GM20431 (cell line): Measurements from ENCODE around the gene LRRC57.

Experiments used
- in situ Hi-C: fragments of 300-500 bp; cut with MseI, MboI; formaldehyde crosslinking; loops from one replicate; pipeline ENCODE4 v1.15.0; 2020; ENCODE audit warnings: low sequenced_read_pairs; ENCODE audit not compliant: unreplicated experiment

Gene LRRC57

DNA sequence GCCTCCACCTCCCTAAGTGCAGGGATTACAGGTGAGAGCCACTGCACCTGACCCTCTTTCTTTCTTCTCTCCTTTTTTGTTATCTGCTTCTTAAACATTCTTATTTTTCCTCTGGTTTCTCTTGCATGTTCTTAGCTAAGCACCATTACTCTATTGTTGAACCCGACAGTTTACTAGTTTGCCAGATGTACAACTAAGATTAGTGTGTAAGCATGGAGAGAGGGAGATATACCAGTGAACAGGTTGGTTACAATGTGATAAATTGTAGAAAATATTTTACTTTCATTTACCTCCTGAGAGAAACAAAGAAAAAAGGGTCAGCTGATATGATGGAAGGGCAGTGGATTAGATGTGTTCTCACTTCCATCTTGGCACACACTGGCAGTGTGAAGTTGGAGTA is 5.0 kb upstream of the LRRC57 start:
- in situ Hi-C loops: no loop called here

DNA sequence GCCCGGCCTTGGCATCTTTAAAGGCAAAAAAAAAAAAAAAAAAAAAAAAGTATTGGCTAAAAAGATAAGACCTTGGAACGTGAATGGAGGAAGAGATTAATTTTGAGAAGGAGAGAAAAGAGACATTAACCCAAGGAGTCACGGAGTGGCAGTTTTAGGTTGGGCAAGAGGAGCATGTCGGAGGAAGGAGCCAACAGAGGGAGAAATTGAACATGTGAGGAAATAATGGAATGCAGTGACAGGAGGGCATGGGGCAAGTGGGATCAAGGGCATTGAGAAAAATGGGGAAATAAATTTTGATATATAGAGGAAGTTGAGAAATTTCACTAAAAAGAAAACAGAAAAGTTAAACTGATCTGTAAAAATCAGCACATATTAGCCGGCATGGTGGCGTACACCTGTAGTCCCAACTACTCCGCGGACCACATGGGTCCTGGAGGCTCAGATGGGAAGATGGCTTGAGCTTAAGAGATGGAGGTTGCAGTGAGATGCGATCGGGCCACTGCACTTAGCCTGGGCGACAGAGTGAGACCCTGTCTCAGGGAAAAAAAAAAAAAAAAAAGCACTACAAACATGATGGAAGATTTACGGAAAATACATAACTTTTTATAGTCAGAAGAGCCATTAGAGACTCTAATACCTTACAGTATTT is 1.3 kb upstream of the LRRC57 start:
- in situ Hi-C loops: no loop called here

DNA sequence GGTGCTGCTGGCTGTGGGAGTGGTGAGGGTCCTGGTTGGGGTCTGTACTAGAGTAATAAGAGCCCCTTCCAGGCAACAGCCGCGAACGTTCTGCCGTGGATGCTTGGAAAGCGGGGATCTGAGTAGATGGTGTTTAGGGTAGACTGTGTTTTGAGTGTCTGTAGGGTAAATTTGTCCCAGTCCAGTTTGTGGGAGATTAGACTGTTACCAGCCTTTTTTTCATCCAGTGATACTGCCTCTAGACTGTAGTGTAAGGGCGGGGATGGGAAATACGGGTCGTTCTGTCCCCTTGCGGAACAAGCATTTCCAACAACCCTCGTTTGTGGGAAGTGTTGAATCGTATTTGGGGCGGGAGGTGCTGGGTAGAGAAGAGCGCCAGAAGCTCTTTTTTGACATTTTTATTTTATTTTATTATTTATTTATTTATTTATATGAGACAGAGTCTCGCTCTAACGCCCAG is 469 bp upstream of the LRRC57 start:
- in situ Hi-C loops: no loop called here

- in situ Hi-C loops: no loop called here
These were observed 710 bp downstream of the LRRC57 start for GRCh38 chr15:42547918-42548248.

DNA sequence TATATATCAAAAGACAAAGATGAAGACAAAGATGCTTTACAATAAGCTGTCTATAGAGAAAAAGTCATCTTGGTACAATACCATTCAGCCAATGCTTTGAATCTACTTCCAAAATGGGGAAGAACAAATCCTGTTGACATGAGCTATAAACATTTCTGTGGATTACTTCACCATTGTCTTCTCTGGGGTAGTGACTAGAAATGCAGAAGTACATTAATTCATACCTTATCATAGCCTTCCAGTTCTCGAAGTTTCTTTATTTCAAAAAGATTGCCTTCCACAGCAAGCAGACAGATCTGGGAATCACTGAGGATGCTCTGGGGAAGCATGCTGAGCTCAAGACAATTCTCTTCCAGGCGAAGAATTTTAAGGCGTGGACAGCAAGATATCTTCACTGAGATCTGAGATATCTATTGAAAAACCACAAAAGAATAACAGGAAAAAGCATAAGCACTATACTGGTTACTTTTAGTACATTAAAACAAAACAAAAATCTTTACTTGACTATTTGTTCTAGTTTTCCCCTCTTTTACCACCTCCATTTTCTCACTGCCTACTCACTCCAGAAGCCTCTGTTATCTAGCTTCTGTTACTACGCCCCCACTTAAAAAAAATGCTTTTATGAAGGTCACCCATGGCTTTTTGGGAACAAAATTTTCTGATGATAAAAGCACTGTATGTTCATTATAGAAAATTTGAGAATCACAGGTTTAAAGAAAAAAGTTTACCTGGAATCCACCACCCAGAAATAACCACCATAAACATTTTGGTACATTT is 3.6 kb downstream of the LRRC57 start:
- in situ Hi-C loops: no loop called here

DNA sequence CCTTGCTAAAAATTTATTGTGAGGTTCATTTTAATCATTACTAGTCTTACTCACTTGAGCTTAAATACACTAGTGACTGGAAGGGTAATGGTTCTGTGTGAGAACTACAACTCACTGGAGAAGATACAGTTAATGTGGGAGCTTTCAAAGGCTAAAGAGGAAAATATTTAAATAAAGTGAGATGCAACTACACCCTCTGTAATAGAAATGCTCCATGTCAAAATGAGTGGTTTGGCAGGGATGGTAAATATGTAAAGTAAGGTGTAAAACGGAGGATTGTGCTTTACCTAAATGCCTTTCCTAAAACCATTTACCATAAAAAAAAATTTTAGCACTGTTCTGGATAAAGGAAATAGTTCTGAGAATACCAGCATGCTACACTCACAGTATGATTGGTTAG is 15.3 kb downstream of the LRRC57 start:
- in situ Hi-C loops: no loop called here

DNA sequence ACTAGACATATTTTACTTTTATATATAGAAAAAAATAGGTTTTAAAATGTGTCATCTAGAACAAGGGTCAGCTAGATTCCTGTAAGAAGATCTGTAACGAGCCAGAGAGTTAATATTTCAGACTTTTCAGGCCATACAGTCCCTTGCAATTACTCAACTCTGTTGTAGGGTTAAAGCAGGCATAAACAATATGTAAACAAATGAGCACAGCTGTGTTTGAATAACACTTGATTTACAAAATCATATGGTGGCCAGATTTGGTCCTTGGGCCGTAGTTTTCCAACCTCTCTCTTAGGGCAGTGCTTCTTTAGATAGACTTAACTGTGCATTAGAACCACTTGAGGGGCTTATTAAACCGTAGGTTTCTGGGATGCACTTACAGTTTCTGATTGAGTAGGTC is 19.6 kb downstream of the LRRC57 start:
- in situ Hi-C loops: no loop called here

DNA sequence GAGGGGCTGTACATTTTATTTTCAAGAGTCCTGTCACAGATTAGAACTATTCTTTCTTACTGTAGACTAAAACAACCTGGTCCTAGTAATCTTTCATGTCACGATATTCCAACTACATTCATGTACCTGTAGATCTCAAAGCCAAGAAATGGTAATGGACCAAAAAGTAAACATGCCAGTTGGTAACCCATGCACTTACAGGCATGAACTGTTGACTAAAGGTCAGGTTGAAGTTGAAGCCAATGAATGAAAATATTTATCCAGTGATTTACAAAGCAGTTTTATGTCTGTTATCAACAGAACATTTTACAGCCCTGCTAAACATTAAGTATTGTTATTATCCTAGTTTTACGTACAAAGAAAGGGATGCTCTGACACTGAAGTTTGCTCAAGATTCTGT is 25.3 kb downstream of the LRRC57 start:
- in situ Hi-C loops: no loop called here

DNA sequence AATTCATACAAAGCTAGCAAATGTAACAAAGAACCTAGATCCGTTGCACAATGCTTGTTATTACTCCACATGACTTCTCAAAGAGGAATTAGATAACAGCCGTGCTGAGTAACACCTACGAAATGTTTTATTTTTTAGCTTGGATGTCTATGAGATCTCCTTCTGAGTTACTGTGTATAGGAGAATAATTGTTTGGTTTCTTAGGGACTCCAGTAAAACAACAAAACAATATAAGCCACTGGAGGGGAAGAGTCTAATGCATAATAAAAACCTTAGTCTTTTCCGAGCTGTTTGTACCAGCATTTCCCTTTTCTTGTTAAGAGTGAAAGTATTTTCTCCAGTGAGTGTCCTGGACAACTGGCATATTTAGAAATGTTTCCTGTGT is 37.6 kb downstream of the LRRC57 start:
- in situ Hi-C loops: no loop called here

- in situ Hi-C loops: no loop called here
These were observed 38.2 kb downstream of the LRRC57 start for GRCh38 chr15:42510258-42511006.

GRCh38 chr15:42508263-42508690 is 40.3 kb downstream of the LRRC57 start:
- in situ Hi-C loops: no loop called here

DNA sequence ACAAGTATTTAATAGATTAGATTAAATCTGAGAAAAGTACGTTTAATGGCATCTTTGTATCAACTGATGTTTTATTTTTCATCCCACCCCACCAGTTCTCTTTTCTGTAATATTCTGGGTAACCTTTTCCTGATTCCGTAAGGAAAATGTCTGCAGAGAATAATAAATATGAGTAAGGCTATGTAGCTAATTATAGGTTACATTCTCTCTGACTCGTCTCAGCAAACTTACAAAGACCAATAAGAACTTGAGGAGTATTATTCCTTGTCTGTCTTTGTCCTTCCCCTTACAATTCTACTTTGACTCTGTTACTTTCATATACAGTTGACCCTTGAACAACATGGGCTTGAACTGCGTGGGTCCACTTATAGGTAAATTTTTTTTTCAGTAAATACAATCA is 41.1 kb downstream of the LRRC57 start:
- in situ Hi-C loops: no loop called here

DNA sequence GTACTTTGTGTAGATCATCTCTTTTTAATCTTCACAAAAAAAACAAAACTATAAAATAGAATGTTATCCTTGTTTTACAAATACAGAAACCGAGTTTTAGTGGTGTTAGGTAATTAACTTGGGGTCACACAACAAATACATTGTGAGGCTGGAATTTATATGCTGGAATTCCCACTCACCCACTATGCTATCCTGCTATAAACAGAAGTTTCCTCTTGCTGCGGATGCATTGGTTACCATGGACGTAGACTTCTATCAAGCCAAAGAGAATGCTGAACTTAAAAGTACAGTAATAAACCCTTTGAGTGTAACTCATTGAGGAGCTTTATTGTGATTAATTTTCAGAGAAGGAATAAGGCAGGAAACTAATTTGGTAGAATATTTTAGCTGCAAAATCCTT is 44.0 kb downstream of the LRRC57 start:
- in situ Hi-C loops: no loop called here

GRCh38 chr15:42503825-42504224 is 44.8 kb downstream of the LRRC57 start:
- in situ Hi-C loops: no loop called here

GRCh38 chr15:42502477-42502876 is 46.1 kb downstream of the LRRC57 start:
- in situ Hi-C loops: no loop called here

GRCh38 chr15:42499858-42500609 is 48.6 kb downstream of the LRRC57 start:
- in situ Hi-C loops: no loop called here

DNA sequence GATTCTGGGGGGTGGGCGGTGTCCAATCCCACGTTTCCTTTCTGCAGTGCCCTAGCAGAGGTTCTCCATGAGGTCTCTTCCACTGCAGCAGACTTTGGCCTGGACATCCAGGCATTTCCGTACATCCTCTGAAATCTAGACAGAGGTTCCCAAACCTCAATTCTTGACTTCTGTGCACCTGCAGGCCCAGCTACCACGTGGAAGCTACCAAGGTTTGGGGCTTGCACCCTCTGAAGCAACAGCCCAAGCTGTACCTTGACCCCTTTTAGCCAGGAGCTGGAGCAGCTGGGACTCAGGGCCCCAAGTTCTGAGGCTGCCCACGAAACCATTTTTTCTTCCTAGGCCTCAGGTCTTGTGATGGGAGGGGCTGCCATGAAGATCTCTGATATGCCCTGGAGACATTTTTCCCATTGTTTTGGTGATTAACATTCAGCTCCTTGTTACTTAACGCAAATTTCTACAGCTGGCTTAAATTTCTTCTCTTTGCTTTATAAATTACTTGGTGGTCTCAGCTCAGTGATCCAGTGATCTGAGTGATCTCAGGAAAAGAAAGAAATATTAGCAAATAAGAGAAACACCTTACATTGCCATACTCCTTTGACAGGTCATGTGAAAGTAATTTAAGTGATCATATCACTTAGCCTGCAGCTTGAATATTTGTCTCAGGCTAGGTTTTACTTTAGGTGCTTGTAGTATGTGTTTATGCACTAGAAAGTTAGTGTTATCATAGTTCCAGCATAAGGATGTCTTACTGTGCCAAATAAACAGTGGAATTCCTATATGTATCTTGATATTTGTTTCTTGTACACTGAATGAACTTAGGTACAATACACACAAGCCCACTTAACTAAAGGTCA is 50.2 kb downstream of the LRRC57 start:
- in situ Hi-C loops: no loop called here

DNA sequence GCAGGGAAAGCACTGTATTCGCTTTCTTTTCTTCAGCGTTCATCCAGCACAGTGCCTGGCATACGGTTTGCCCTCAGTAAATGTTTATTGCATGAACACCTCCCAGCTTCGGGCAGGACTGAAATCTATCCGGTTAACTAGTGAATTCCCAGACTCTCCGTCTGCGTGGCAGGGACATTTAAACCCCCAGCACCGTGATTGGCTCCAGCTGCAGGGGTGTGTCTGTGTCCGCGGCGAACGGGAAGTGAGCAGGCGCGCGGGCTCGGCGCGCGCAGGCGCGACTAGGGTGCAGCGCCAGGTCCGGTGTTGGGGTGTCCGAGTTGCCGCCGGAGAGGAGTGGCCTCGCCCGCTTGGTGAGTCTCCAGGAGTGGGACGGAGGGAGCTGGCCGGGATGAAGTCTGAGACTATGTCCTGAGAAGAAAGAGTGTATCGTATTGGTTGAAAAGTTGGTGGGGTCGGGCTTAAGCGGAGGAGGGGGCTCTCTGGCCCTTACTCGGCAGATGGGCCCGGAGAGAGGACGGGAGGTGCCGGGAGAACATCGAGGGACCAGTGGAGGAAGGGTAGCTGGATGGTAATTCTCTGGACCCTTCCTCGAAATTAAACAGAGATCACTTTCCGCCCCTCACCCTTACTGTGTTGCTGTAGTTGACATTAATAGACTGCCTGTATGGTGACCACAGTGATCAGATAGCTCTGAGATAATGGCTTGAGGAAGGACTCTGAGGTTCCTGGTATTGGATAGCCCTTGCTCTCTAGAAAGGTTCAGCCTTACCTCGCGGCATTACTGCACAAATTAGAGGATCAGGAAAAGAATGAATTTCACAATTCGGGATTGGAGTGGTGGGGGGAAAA is 53.0 kb downstream of the LRRC57 start, which contains the start of gene SNAP23:
SNAP23 (plus strand) TSS at position 274 of the 852 bp plus-strand sequence. CDS start 16,213 bp downstream, outside the sequence.
- in situ Hi-C loops: no loop called here

GRCh38 chr15:42494998-42495360 is 53.6 kb downstream of the LRRC57 start:
- in situ Hi-C loops: no loop called here
